Endothelial cell of umbilical vein (primary cell): ENCODE data around the gene NXPE3. TPM values are rescaled to one million over a fixed set of nuclear protein-coding genes. Genes with fewer than 3 reads are reported as not detected.

Source experiments
- BruUV-seq: library from RNA; stranded (reverse); fragments of 400-500 nt; replicated peaks from 2 replicates; lab custom pipeline; 2021; lab: Mats Ljungman, UMichigan
- CTCF ChIA-PET: fragments of 300-600, 350-600 bp; sonication (Branson Sonifier 250); formaldehyde crosslinking; loops from one replicate; lab custom pipeline; 2021; ENCODE audit warnings: antibody characterized with exemption, inconsistent platforms; lab: Charles Lee
- POLR2A ChIA-PET: fragments of 300-600, 350-600 bp; sonication (Branson Sonifier 250); formaldehyde crosslinking; loops from one replicate; lab custom pipeline; 2021; ENCODE audit warnings: antibody characterized with exemption, inconsistent platforms; lab: Charles Lee
- DNase-seq: peaks from one replicate; pipeline ENCODE4 v3.0.0-alpha.2; 2011; ENCODE audit warnings: low read depth, low spot score
- FAIRE-seq: peaks from 2 replicates; lab custom pipeline; 2011; peaks lifted over from hg19 to GRCh38; lab: Jason Lieb, UNC
- H2AFZ ChIP-seq: 2 replicates; pipeline ENCODE4 v1.6.0; 2012; ENCODE audit warnings: low read depth, low read length, control low read depth, inconsistent platforms
- H3K27ac ChIP-seq: 2 replicates; pipeline ENCODE4 v1.5.1; 2011; ENCODE audit warnings: low read depth, mild to moderate bottlenecking, control low read depth, low read length, moderate library complexity; ENCODE audit not compliant: insufficient read depth
- H3K27me3 ChIP-seq, 2 experiments: 2 replicates each; pipeline versions ENCODE4 v1.6.0 to v1.6.1; 2011; ENCODE audit warnings: low read length in 2 of 2, mixed read lengths in 1 of 2; ENCODE audit not compliant: control insufficient read depth in 2 of 2, insufficient read depth in 2 of 2
- H3K36me3 ChIP-seq, 2 experiments: 2 replicates in 1 of 2; 3 replicates in 1 of 2; pipeline ENCODE4 v1.5.1; 2011; ENCODE audit warnings: low read length in 2 of 2, mild to moderate bottlenecking in 1 of 2, moderate library complexity in 1 of 2; ENCODE audit not compliant: control insufficient read depth in 2 of 2, insufficient read depth in 2 of 2; ENCODE audit errors: extremely low read depth in 1 of 2
- H3K4me1 ChIP-seq: 3 replicates; pipeline ENCODE4 v1.5.1; 2011; ENCODE audit warnings: mild to moderate bottlenecking, low read length; ENCODE audit not compliant: control insufficient read depth, insufficient read depth; ENCODE audit errors: extremely low read depth
- H3K4me2 ChIP-seq: 2 replicates; pipeline ENCODE4 v1.6.1; 2011; ENCODE audit warnings: low read length, control low read depth, mixed read lengths; ENCODE audit not compliant: insufficient read depth
- H3K4me3 ChIP-seq, 3 experiments: fragments of 200-600 bp in 1 of 3; sonication (generic), shearing (Covaris generic) in 1 of 3; replicated peaks in 1 of 3; 2 replicates each; pipeline ENCODE4 v1.5.1; 2011 to 2016; ENCODE audit warnings: control low read depth in 3 of 3, low read length in 3 of 3, mild to moderate bottlenecking in 2 of 3, inconsistent platforms in 1 of 3, low read depth in 1 of 3, moderate library complexity in 1 of 3; ENCODE audit not compliant: insufficient read depth in 1 of 3
- H3K79me2 ChIP-seq: 2 replicates; pipeline ENCODE4 v1.6.0; 2012; ENCODE audit warnings: low read length, inconsistent platforms; ENCODE audit not compliant: control insufficient read depth, insufficient read depth
- H3K9ac ChIP-seq: replicated peaks from 2 replicates; pipeline ENCODE3; 2011; ENCODE audit warnings: low read length, control low read depth; ENCODE audit not compliant: insufficient read depth; ENCODE audit errors: extremely low read depth
- H3K9me1 ChIP-seq: replicated peaks from 3 replicates; pipeline ENCODE4 v1.6.0; 2011; ENCODE audit warnings: mild to moderate bottlenecking, low read length; ENCODE audit not compliant: control insufficient read depth, insufficient read depth; ENCODE audit errors: extremely low read depth
- H3K9me3 ChIP-seq: replicated peaks from 2 replicates; pipeline ENCODE4 v1.5.1; 2012; ENCODE audit warnings: low read length, inconsistent platforms; ENCODE audit not compliant: control insufficient read depth, insufficient read depth
- H4K20me1 ChIP-seq: replicated peaks from 2 replicates; pipeline ENCODE3; 2011; ENCODE audit warnings: mild to moderate bottlenecking, low read length; ENCODE audit not compliant: control insufficient read depth, insufficient read depth; ENCODE audit errors: extremely low read depth
- EZH2 ChIP-seq: IDR thresholded peaks from 2 replicates; pipeline ENCODE4 v1.6.1; 2012; ENCODE audit warnings: borderline replicate concordance, low read depth, mild to moderate bottlenecking, moderate library complexity, low read length, inconsistent platforms; ENCODE audit not compliant: severe bottlenecking
- FOS ChIP-seq: IDR thresholded peaks from 2 replicates; pipeline ENCODE4 v1.6.1; 2011; ENCODE audit warnings: mild to moderate bottlenecking, low read length, moderate library complexity, borderline replicate concordance; ENCODE audit not compliant: insufficient read depth
- GATA2 ChIP-seq: IDR thresholded peaks from 2 replicates; pipeline ENCODE4 v1.7.0; 2011; ENCODE audit warnings: low read depth, mild to moderate bottlenecking, moderate library complexity, mixed read lengths, low read length; ENCODE audit not compliant: insufficient read length, insufficient read depth
- JUN ChIP-seq: IDR thresholded peaks from 2 replicates; pipeline ENCODE4 v1.6.1; 2011; ENCODE audit warnings: borderline replicate concordance, low read depth; ENCODE audit not compliant: insufficient read length, insufficient read depth
- MYC ChIP-seq: IDR thresholded peaks from one replicate; pipeline ENCODE4 v1.6.1; 2011; ENCODE audit warnings: mild to moderate bottlenecking, low read depth, low read length
- POLR2A ChIP-seq: IDR thresholded peaks from 2 replicates; pipeline ENCODE4 v1.6.1; 2012; ENCODE audit warnings: low read depth, mild to moderate bottlenecking, control low read depth, low read length
- POLR2AphosphoS5 ChIP-seq: IDR thresholded peaks from 2 replicates; pipeline ENCODE4 v1.6.1; 2012; ENCODE audit warnings: low read depth, mild to moderate bottlenecking, control low read depth, low read length, moderate library complexity; ENCODE audit not compliant: insufficient read depth
- dilution Hi-C: fragments of 300-500 bp; cut with MboI; formaldehyde crosslinking; loops from one replicate; pipeline ENCODE4 v1.15.0; 2019; ENCODE audit warnings: low sequenced_read_pairs; ENCODE audit not compliant: extremely low pct_ligation_motif_present
- intact Hi-C: fragments of 100-400 bp; cut with micrococcal nuclease; formaldehyde crosslinking; loops from one replicate; pipeline ENCODE4 v1.10.0; 2022
- polyA plus RNA-seq, 4 experiments: library from polyadenylated mRNA; depleted of rRNA in 3 of 4; stranded (reverse) in 3 of 4; unstranded in 1 of 4; fragments of >200 nt; gene quantifications; 2 replicates each; pipeline versions ENCODE4 v1.2.1 to v1.2.3, GENCODE V29; 2011 to 2012; ENCODE audit warnings: missing spikeins in 1 of 4
- total RNA-seq: library from RNA; stranded (reverse); gene quantifications from 2 replicates; pipeline ENCODE4 v1.2.3, GENCODE V29; 2021
- TF ChIP-seq, protein P1 (sequence below): IDR thresholded peaks from 2 replicates; pipeline ENCODE4 v1.6.1; 2011; ENCODE audit not compliant: insufficient read depth, insufficient read length
- TF ChIP-seq, protein P2 (sequence below), 2 donors: IDR thresholded peaks; 1 replicate in 1 of 2; 2 replicates in 1 of 2; pipeline ENCODE4 v1.5.1; 2011; ENCODE audit warnings: low read length in 2 of 2, mild to moderate bottlenecking in 2 of 2, moderate library complexity in 2 of 2, control low read depth in 1 of 2, inconsistent platforms in 1 of 2, low read depth in 1 of 2; ENCODE audit not compliant: insufficient read depth in 1 of 2; ENCODE audit errors: extremely low read depth in 1 of 2

The NXPE3 gene
- total and polyA plus RNA-seq, 2 donors (not counting 3 experiments of a cell fraction or from before 2014, with no cell fraction given): 13.7 to 20.3 TPM

DNA sequence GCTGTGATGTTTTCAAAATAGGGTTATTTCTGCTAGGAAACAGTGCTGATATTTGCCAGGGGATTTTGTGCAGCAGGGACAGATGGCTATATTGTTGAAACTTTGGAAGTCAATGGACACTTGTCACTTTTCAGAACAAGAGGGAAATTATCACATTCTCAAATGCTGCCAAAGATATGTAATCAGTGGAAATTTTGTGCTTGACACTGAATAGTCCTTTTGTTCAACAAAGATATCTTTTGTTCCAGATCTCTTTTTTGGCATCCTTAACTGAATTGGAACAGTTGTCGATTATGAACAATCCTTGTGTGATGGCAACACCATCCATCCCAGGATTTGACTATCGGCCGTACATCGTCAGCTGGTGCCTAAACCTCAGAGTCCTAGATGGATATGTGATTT is 46.8 kb upstream of the NXPE3 start:
- dilution Hi-C loops: no loop called here
- no peak overlapping the region for H3K27ac ChIP-seq
- no peaks in the 10 kb centered on the region for H3K27me3 ChIP-seq
- H3K79me2 ChIP-seq: no peaks in the 10 kb centered on the region
- intact Hi-C loops: no loop called here
- H3K4me2 ChIP-seq: no peak overlapping the region
- H4K20me1 ChIP-seq: no peaks in the 10 kb centered on the region
- TF ChIP-seq JUN: no peak
- TF ChIP-seq, protein P1, sequence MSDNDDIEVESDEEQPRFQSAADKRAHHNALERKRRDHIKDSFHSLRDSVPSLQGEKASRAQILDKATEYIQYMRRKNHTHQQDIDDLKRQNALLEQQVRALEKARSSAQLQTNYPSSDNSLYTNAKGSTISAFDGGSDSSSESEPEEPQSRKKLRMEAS: no peak
- no peak for TF ChIP-seq POLR2AphosphoS5
- no peak for TF ChIP-seq EZH2
- no peak for TF ChIP-seq POLR2A
- no peak for TF ChIP-seq MYC
- TF ChIP-seq, protein P2, sequence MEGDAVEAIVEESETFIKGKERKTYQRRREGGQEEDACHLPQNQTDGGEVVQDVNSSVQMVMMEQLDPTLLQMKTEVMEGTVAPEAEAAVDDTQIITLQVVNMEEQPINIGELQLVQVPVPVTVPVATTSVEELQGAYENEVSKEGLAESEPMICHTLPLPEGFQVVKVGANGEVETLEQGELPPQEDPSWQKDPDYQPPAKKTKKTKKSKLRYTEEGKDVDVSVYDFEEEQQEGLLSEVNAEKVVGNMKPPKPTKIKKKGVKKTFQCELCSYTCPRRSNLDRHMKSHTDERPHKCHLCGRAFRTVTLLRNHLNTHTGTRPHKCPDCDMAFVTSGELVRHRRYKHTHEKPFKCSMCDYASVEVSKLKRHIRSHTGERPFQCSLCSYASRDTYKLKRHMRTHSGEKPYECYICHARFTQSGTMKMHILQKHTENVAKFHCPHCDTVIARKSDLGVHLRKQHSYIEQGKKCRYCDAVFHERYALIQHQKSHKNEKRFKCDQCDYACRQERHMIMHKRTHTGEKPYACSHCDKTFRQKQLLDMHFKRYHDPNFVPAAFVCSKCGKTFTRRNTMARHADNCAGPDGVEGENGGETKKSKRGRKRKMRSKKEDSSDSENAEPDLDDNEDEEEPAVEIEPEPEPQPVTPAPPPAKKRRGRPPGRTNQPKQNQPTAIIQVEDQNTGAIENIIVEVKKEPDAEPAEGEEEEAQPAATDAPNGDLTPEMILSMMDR (IDR thresholded peaks at IDR 0.05; ENCODE audit: extremely low read depth in 1 of 2, insufficient read depth in 1 of 2, low read depth in 1 of 2, low read length in 2 of 2): no peak
- no peak for TF ChIP-seq FOS
- TF ChIP-seq GATA2: no peak
- H3K9me1 ChIP-seq: no peaks in the 10 kb centered on the region
- H3K9me3 ChIP-seq: no peaks in the 10 kb centered on the region
- POLR2A ChIA-PET: no interaction called here
- no peak overlapping the region for H2AFZ ChIP-seq
- FAIRE-seq (peak; percentile 76), DNase-seq (no peak)
- H3K4me3 ChIP-seq: no peak overlapping the region
- BruUV-seq: no TSS peak
- CTCF ChIA-PET: no interaction called here
- H3K4me1 ChIP-seq: peaks cover 5% of the 10 kb centered on the region
- peaks cover 15 to 23% of the 10 kb centered on the region in 2 experiments for H3K36me3 ChIP-seq
- H3K9ac ChIP-seq: no peak overlapping the region
